ENCODE data around the gene EPHA8.

DNA sequence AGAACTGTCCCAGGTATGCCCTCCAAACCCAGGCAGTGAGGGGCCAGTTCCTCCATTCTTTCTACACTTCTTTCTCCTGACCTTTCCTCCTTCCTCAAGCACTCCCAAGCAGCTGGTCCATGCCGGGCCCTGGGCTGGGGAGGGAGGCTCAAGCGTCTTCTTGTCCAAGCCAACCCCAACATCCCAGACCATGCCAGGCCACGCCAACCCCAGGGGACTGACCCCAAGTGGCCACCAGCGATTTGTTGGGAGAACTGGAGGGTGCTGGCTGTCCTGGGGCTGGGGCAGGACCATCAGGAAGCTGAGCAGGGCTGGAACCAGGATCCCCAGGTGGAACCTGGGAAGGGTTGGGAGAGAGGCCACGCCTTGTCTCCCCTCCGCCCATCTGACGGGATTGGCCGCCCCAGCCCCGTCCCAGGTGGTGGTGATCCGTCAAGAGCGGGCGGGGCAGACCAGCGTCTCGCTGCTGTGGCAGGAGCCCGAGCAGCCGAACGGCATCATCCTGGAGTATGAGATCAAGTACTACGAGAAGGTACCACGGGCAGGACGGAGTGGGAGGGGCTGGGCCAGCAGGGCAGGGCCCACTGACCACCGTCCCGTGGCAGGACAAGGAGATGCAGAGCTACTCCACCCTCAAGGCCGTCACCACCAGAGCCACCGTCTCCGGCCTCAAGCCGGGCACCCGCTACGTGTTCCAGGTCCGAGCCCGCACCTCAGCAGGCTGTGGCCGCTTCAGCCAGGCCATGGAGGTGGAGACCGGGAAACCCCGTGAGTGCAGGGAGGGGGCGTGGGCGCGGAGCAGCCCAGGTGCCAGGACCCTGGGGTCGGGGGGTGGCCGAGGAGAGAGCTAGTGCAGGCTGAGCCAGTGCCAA, 29.9 kb downstream of the EPHA8 start:
- TF ChIP-seq, protein P1, sequence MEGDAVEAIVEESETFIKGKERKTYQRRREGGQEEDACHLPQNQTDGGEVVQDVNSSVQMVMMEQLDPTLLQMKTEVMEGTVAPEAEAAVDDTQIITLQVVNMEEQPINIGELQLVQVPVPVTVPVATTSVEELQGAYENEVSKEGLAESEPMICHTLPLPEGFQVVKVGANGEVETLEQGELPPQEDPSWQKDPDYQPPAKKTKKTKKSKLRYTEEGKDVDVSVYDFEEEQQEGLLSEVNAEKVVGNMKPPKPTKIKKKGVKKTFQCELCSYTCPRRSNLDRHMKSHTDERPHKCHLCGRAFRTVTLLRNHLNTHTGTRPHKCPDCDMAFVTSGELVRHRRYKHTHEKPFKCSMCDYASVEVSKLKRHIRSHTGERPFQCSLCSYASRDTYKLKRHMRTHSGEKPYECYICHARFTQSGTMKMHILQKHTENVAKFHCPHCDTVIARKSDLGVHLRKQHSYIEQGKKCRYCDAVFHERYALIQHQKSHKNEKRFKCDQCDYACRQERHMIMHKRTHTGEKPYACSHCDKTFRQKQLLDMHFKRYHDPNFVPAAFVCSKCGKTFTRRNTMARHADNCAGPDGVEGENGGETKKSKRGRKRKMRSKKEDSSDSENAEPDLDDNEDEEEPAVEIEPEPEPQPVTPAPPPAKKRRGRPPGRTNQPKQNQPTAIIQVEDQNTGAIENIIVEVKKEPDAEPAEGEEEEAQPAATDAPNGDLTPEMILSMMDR (conservative IDR thresholded peaks at IDR 0.05): no peak
- peak; percentile 92 for TF ChIP-seq EZH2 (IDR thresholded peaks at IDR 0.05; ENCODE audit: low read depth)
